Dedifferentiated amniotic fluid mesenchymal stem cell (primary cell): ENCODE measurements around the gene SESN3.
"Not testable (repeated sequence)": the region's sequence is repeated elsewhere in the genome, so short reads cannot be mapped to it uniquely, and the experiment has no call there.

Experiments
- DNase-seq: peaks from one replicate; pipeline ENCODE4 v3.0.0-alpha.2; 2016; ENCODE audit errors: extremely low spot score

SESN3 gene

GRCh38 chr11:95231127-95231880, at the start of gene SESN3:
Gene SESN3 (minus strand): TSS chr11:95231202. CDS start chr11:95230860, 342 bp downstream.
- DNase-seq = peak; percentile 100

DNA sequence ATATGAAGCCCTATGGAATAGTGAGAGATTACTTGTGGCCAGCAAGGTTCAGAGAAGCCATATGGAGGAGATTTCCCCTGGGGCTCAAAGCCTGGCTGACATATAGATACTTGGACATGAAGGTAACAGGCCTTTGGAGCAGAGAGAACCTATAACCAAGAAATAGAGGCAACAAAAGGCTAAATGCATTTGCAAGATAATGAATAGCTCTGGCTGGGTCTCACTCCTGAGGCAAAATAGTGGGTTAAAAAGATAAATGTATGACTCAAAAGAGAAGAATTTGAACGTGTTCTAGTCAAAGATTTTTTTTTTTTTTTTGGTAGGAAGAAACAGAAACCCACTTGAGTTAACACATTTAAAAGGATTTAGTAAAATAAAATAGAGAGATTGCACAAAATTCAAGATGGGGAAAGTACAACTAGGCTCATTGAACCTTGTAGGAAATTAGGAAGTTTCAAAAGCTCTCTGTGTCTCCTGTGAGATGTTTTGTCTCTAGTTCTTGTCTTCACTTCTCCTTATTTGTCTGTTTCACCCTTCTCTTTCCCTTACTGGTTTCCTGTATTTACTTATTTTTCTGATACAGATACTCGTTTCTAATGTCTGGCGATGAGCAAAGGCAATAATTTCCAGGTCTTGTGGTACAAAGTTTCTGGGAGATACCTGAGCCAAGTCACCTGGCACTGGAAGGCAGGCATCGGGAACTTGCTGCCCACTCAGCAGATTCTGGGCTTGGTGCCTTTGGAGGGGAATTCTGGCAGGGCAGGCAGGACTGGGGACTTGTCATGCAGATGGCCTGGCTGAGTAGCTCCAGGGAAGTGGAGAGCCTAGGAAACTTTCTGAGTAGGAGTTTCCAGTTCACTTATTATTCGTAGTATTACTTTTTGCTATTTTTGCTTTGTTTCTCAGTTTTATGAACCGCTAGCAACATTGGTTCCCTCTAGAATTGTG, 49.2 kb upstream of the SESN3 start:
- DNase-seq = no peak

DNA sequence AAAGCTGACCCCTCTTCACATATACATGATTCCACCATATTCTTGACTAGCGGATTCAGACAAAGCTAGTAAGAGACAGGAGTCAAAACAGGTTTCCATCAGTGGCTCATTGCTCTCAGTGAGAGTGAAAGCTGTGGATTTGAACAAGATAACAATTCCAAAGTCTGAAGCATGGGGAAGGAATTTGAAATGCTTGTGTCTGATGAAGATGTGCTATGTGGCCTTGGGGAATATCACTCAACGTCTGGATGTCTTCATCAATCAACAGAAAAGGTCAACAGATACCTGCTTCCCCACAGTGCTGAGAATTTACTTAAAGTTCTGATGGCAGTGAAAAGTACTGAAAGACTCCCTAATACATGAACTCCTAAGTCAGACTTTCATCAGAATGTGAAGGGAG, 46.9 kb upstream of the SESN3 start:
- DNase-seq = no peak

GRCh38 chr11:95276139-95276538, 45.1 kb upstream of the SESN3 start:
- no peak for DNase-seq

GRCh38 chr11:95273618-95274017, 42.6 kb upstream of the SESN3 start:
- DNase-seq = not testable (repeated sequence)

DNA sequence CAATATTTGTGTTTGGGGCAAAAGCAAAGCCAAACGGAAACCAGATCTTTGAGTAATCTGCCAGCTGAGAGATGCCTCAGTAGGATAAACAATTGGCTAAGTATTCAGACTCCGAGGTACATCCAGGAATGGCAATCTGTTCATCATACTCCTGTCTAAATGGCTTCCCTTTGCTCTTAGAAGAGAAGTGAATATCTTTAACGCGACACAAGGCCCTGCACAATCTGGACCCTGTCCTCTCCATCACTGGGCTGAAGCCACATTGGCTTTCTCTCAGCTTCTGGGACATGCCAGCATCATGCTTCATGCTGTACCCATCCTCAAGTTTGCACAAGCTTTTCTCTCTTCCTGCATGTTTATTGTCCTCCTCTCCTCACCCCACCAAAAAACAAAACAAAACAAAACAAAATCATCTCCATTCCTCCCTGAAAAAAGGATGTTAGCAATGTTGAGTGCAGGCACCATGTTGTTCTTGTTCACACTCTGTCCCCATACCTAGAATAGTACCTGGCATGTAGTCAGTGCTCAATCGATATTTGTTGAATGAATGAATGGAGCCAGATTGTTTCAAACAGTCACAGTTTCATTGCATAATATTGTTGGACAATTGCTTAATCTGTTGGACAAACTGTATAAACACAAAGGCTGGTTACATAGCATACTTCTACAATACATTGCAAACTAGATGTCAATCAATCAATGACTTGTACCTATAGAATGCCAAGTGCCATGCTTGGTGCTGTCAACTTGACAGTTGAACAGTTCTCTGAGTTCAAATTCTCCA, 38.2 kb upstream of the SESN3 start:
- DNase-seq = no peak

DNA sequence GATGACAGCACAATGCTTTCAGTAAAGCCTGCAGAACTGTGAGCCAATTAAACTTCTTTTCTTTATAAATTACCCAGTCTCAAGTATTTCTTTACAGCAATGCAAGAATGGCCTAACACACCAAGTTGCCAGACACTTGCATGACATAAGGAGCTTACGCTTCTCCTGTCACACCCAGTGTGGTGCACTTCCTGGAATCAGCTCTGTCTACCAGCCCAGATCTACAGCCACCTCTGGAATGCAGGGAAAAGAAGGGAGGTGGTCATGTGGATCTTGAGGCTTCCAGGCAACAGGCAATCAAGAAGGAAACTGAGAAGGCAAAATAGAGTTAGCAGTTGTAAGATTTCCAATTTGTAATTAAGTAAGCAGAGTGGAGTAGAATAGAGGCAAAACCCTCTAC, 37.4 kb upstream of the SESN3 start:
- no peak for DNase-seq

DNA sequence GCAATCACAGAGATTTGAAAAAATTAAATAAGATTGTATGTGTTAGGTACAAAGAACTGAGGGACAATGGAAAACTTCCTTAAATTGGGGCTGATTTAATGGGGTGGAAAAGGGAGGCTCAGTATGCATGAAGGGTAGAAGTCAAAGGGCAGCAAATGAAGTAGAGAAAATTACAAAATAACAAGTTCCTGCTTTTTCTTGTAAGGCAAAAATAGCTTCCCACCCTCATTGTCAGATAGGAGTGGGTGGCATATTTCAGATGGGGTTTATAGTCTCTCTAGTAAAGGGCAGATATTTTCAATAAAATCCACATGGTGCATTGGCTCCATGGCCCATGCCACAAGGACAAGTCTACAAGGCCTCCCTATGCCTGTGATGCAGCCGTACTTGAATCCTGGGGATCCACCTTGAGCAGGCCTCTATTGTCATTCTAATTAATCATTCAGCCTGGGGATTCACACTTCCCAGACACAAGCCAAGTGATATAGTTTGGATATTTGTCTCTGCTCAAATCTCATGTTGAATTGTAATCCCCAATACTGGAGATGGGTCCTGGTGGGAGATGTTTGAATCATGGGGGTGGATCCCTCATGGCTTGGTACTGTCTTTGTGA, 36.7 kb upstream of the SESN3 start:
- DNase-seq = no peak

GRCh38 chr11:95266751-95267374, 35.9 kb upstream of the SESN3 start:
- DNase-seq = no peak

DNA sequence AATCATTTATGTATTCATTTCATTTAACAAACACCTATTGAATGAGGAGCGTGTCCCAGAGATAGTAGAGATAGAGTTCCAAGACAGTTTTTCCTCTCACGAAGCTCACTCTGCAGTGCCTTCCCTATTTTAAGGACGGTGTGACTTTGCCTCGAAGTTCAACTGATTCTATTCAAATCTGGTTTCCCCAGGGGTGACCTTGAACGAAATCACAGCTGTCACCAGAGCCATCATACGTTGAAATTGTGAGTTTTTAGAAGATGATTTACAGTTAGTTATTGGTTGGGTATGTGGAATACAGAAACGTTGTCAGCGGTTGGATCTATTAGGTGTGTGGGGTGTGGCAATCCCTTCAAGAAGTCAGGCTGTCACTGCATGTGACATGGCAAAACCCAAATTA, 33.9 kb upstream of the SESN3 start:
- DNase-seq = no peak

- no peak for DNase-seq
These were observed 32.2 kb upstream of the SESN3 start for GRCh38 chr11:95262994-95263765.

DNA sequence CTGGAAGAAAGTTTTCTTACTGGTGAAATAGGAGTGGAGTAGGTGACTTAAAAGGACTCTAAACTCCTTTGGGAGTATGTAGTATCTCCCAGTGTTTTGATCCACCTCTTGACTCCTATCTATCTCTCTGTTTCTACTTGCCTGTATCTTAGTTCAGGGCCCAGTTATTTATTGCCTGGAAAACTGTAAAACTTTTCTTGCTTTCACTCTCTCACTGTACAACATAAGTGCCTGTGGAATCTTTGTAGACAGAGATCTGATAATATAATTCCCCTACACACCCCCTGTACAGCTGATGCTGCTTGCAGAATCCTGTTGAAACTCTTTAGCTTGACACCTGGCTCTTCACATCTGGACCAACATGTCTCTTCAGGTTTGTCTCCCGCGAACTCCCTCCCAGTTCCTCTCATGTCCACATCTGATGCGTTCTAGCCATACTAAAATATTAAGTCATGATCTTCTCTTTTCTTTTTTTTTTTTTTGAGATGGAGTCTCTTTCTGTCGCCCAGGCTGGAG, 26.5 kb upstream of the SESN3 start:
- no peak for DNase-seq

GRCh38 chr11:95256321-95256779, 25.3 kb upstream of the SESN3 start:
- DNase-seq = no peak

DNA sequence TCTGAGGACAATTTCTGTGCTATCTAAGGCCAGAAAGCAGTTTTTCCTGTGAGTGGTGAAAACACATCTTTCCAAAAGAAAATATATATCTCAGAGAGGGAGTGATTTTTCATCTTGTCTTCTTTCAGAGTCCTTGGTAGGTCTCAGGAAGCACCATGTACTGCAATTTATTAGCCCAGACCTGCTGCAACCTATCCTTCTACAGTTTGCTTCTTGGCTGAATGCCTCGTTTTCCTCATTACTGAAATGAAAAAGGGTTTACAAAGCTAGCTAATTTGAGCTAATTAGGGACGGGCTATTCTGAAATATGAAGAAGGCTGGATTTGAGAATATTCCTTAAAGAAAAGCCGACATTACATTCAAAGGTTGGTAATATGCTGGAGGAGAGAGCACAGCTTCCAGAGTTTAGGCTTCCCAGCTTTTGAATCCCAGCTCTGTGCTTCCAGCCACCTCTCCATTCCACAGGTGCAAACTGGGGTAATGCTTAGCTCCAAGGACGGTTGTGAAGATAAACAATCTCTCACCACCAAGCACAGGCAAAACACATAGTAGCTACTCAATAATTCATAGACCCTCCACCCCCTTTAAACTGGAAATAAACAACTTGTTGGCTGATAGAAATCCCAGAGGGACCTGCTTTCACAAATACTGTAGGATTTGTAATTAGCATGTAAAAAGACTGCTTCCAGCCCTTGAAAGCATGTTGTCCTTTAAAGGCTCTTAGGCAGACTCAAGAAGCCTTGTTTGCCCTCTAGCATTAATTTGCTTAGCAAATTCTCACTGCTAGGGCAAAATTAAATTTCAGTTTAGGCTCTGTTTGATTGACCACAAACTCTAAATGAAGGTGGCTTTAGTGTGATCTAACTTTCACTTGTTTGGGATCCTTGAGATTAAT, 24.5 kb upstream of the SESN3 start:
- no peak for DNase-seq

DNA sequence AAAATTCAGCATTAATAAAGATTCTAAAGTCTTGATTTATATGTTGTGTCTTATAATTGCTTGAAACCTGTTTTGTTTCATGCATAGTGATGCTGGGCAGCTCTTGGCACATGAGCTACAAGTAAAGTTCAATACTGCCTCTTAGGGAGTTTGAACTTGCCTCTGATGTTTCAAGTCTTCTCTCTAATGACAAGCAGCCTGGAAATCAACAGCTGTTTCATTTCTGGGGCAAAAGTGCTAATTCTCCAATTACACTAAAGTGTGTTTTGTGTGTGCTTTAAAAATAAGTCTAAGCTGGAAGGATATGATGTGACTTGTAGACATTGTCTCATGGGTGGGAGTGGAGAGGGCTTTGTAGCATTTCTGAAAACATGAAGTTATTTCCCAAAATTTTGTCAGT, 23.7 kb upstream of the SESN3 start:
- no peak for DNase-seq

DNA sequence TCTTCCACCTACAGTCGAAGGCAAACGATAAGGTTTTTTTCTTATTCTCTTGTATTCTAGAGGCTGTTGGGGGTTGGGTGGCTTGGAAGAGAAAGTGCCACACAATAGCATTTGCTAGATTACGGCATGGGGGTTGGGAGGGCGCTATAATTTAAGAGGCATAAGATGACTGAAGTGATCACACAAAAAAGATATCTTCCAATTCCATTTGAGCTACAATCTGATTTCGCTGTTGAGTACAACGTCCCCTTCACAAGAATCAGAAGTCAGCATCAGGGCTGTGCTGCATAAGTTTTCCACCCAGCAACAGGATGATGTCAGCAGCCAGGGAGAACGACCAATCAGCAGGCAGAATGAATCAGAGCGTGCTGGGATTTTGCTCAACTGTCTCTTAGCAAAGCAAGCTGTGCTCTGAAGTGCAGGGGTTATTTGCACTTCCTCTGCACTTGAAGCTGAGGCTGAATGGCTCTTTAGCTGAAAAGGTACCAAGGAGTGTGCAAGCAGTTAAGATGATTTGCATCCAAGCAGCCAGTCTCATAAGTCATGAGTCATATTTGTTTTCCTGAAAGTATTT, 23.2 kb upstream of the SESN3 start:
- peak; percentile 93 for DNase-seq

- no peak for DNase-seq
These were observed 22.1 kb upstream of the SESN3 start for GRCh38 chr11:95253141-95253540.

DNA sequence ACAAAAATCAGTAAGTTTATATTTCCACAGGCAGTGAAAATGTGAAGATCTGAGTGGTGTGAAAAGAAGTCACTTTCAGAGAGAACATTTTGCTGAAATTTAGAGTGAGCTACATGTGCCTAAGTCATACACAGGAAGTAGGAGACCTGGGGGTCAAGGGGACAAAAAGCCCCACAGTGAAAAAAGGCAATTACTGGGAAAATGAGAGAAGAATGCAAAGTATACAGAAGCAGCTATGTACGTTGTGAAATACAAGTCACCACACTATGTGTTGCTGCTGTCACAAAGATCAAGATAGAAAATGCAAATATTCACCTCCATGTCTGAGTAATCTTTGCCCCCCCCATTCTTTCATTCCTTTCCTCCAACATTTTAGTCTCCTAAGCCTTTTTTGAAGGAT, 21.6 kb upstream of the SESN3 start:
- no peak for DNase-seq

- DNase-seq = not testable (repeated sequence)
These were observed 20.9 kb upstream of the SESN3 start for GRCh38 chr11:95251896-95252295.
